HG03159 (cell line): Measurements from ENCODE around the gene ZDHHC21.
"Not testable (repeated sequence)": the region's sequence is repeated elsewhere in the genome, so short reads cannot be mapped to it uniquely, and the experiment has no call there.

ENCODE experiments used
- ATAC-seq: cut with Tn5 transposase; IDR thresholded peaks from one replicate; pipeline ENCODE4 v1.9.1; 2021; ENCODE audit warnings: mild to moderate bottlenecking, moderate library complexity; ENCODE audit not compliant: unreplicated experiment

The ZDHHC21 gene

DNA sequence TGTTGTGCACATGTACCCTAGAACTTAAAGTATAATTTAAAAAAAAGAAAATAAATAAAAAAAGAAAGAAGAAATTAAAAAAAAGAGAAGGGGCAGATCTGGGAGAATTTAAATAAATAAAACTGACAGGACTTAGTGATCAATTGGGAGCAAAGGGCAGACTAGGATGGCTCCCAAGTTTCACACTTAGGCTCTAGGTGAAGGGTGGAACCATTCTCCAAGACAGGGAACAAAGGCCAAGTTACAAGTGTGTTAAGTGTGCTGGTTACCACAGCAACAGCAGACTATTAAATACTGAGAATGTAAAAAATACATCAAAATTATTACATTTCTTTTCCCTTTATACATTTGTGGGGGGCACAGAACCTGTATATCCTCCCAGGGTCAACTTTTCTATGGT lies 7.1 kb downstream of the ZDHHC21 start:
- ATAC-seq: no peak

DNA sequence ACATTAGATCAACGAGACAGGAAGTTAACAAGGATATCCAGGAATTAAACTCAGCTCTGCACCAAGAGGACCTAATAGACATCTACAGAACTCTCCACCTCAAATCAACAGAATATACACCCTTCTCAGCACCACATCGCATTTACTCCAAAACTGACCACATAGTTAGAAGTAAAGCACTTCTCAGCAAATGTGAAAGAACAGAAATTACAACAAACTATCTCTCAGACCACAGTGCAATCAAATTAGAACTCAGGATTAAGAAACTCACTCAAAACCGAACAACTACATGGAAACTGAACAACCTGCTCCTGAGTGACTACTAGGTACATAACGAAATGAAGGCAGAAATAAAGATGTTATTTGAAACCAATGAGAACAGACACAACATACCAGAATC lies 10.6 kb downstream of the ZDHHC21 start:
- ATAC-seq: not testable (repeated sequence)

DNA sequence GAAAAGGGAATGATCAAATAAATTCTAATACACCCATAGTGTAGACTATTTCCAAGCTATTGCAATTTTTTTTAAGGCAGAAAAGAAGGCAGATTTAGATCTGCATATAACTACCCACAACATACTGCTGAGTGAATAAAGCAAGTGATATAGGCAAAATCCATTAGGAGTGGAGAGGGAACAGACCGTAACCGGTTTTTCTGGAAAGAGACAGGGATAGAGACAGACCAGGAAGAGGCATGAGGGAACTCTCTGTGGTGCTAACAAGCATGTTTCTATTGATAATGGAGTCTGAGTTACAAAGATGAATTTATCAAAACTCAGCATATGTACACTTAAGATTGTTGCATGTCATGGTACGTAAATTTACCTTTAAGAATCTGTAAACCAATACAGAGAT lies 14.5 kb downstream of the ZDHHC21 start:
- no peak for ATAC-seq

DNA sequence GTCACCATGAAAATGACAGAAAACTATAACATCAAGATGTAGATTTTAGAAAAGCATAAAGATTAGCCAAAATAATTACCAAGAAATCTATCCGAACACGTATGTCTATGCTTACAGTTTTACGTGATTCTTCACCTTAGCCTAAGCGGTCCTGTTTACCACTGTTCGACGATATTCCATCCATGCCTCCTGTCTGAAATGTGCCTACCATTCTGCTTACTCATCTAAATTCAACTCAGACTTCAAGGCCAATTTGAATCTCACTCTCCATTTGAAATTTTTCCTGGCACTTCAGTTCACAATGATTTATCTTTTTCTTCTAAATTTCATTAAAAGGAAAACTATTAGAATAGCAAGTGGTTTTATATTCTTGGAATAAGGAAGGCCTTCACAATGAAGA lies 15.4 kb downstream of the ZDHHC21 start:
- ATAC-seq: no peak

DNA sequence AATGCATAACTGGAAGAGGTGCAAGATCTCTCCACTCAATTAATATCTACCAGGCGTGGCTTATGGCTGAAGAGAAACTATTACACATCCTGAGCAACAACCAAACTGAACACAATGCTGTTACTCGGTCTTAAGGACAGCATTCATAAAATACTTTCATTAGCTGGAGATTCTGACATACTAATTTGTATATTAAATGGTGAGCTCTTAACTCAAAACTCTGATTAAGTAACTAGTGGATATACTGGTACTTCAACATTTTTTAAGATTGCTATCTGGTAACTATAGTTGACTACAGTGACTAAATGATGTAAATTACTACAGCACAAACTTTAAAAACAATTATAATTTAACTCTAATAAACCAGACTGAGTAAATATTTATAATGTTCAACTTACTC lies 15.8 kb downstream of the ZDHHC21 start:
- ATAC-seq: no peak

DNA sequence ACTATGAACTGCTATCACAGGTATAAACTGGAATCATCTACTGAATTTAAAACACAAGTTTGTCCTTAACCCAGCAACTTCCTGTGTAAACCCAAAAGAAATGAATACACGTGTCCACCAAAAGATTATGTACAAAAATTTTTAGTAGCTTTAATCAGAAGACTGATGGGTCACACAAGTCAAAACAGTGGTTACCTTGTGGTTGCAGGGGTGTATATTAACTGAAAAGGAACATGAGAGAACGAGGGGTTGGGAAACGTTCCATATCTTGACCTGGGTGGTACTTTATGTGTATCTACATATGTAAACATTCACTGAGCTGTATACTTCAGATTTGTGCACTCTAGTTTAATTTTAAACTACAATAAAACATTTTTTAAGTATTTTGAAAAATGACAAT lies 18.6 kb downstream of the ZDHHC21 start:
- ATAC-seq: no peak

DNA sequence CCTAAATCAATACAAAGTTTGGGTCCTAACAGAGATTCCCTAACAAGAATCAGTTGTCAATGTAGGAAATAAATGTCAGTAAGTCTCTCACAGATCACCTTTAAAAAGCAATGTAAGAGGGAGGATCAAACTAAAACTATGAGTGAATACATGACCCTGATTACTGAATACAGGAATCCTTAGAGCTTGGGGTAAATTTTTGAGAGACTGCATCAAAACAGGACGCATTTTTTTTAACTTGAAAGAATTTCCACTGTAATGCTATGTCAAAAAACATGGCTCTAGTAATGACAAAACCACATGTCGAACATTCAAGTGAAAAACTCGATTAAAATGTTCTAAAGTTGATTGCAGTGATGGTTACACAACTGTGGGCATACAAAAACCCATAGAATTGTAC lies 21.9 kb downstream of the ZDHHC21 start:
- no peak for ATAC-seq

DNA sequence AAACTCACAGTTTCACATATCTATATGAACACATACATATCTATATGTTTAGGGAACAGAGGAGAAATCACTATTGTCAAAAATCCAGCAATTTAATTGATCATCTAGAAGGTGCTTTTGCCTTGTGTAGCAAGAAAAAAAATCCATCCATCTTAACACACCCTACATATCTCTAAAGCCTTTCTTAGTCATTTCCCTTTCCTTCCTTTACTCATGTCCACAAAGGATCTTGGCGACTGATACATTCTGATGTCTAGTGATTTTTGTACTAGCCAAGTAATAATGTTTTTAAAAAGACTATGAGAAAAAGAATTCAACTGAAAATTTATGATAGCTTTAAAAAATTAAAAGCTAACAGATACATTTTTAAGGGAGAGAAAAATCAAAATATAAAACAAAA lies 22.5 kb downstream of the ZDHHC21 start:
- no peak for ATAC-seq

DNA sequence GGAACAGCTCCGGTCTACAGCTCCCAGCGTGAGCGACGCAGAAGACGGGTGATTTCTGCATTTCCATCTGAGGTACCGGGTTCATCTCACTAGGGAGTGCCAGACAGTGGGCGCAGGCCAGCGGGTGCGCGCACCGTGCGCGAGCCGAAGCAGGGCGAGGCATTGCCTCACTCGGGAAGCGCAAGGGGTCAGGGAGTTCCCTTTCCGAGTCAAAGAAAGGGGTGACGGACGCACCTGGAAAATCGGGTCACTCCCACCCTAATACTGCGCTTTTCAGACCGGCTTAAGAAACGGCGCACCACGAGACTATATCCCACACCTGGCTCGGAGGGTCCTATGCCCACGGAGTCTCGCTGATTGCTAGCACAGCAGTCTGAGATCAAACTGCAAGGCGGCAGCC lies 29.2 kb downstream of the ZDHHC21 start:
- ATAC-seq: not testable (repeated sequence)

DNA sequence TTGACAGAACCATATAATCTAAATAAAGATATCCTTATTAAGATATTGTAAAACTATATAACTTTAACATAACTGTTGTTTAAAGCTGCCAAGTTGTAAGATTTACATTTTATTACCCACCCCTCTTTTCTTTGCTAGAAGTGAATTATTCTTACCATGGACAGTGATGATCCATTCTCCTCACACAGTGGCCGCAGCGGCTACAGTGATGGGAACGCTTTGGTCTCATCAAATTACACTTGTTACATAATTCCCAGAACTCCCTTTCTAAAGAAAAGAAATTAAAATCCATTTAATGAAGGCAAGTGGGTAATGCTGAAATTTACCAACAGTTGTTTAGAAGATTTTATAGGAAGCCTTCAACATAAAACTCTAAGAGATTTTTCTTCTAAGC lies 31.2 kb downstream of the ZDHHC21 start:
- no peak for ATAC-seq

DNA sequence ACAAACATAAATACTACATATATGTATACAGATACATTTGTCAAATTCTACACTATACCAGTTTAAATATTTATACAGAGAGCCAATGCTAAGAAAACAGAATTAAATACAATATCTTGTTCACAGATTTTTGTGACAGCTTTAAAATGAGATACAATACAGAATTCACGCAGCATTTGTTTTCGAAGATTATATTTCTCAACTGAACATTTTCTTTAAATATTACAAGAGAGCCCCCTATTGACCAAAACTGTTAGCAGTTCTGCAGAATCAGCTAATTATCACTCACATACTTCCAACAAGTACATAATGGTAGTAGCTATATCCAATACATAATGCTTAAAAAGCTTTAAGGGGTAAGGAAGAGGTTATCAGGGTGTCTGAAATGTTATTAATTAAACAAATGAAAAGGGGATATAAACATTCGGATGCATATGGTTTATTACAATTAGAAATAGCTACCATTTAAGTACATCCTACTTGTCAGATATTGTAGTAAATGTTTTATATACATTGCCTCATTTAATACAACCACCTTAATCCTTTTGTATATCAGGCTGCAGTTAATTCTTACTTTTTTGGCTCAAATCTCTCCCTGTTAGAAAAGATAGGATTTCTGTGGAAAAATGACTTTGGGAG lies 31.7 kb downstream of the ZDHHC21 start:
- no peak for ATAC-seq

DNA sequence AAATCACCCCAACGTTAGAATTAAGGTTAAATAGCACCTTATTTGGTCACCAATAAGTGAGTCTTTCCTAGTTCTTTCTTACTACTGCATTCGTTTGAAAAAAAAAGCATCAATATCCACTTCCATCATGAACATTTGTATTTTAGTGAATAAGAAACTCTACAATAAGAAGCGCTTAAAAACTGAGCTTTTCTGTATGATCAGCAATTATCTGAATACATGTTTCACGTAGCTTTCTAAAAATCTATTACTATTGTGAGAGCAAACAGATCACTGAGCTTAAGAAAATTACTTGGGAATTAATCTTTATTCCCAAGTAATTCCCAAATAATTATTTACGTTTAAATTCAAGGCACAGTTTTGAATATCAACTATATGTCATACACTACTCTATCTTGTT lies 32.5 kb downstream of the ZDHHC21 start:
- no peak for ATAC-seq

DNA sequence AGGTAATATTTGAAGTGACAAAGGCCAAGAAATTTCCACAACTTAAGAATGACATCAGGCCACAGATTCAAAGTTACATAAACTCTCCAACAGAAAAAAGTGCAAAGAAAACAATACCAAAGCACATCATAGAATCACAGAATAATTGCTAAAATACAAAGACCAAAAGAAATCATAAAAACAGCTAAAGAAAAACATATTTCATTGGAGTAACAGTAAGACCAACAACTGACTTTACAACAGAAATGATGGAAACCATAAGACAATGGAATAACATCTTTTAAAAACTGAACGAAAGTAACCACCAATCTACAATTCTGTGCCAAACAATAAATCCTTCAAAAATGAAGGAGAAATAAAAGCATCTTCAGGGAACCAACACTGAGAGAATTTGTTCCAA lies 38.3 kb downstream of the ZDHHC21 start:
- ATAC-seq: no peak

DNA sequence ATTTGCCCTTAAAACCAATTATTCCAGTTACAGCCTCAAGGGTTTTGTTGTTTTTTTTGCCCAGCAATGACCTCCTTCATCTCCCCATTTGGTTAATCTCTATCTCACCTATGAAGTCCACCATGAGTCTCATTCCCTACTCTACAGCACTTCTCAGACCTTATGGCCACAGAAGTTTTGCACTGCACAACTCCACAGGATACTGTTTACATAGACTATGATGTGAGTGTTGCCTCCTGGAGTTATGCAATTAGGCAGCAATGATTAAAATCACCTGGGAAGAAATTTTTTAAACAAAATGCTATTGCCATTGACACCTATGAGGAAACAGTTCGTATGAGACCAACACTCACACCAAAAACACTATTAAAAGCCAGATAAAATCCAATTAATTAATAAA lies 39.7 kb downstream of the ZDHHC21 start:
- no peak for ATAC-seq

DNA sequence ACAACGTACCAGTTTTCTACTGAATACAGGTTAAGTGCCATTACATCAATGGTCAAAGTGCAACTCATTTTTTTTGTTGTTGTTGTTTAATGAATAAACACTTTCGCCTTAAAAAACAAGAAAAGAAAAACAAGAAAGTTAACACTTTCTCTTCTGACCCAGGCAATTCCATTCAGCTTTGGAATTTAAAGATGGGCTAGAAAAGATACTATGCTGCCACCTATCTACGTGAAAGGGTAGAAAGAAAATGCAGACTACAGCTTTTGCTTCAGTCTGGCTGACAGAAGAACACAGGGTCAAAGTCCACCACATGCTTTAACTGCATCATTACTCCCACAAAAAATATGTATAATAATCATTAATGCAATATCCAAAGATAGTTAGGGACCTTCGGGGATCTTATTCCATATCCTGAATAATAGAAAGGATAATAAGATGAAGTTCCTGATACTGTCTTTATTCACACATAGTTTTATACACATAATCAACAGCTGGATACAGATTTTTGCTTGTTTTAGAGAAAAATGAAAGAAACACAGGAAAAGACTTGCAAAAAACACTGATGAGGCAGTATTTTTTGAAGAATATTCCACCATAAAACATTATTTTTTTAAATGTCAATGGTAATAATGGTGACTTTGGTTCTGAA lies 40.4 kb downstream of the ZDHHC21 start:
- ATAC-seq: no peak

DNA sequence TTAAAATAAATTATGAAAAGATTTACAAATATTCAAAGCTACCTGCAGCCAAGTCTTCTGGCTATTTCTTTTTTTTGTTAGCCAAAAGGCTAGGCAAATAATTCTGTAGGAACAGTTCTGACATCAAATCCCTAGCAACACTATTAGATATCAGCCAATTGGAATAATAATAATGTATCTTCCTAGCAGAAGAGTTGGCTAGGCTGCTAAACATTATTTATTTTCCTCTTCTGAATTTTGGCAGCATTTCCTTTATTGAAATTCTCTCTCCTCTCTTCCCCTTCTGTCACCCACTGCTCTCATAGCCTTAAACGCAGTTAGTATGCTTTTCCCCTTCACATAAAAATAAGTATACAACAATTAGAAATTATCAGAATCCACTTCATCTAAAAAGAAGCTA lies 42.6 kb downstream of the ZDHHC21 start:
- no peak for ATAC-seq

DNA sequence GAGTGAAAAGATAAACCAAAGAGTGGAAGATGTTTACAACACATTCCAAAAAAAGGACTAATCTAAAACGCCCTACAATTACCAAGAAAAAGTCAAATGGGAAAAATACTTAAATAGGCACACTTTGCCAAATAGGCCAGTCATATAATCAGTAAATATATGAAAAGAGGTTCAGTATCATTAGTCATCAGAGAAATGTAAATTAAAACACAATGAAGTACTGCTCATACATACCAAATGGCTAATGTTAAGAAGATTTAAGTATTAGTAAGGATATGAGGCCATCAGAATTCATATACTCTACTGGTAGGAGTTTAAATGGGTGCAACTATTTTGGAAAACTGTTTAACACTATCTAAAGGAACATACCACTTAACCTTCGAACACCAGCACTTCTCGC lies 47.6 kb downstream of the ZDHHC21 start:
- ATAC-seq: no peak

DNA sequence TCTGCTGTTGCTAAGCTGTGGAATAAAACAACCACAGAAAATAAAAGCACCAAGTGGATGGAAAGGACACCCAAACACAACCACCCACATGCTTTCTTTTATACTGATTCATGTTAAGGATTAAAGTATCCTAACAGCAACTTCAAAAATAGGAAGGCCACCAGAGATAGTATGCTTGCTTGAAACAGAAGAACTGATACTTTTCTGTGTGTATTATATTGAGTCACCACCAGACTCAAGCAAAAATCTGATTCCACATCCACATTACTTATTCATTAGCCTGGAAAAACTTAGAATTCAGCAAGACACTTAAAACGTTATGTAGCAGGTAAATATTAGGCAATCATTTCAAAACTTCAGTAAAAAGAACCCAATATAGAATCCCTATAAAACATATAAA lies 52.3 kb downstream of the ZDHHC21 start:
- ATAC-seq: no peak

DNA sequence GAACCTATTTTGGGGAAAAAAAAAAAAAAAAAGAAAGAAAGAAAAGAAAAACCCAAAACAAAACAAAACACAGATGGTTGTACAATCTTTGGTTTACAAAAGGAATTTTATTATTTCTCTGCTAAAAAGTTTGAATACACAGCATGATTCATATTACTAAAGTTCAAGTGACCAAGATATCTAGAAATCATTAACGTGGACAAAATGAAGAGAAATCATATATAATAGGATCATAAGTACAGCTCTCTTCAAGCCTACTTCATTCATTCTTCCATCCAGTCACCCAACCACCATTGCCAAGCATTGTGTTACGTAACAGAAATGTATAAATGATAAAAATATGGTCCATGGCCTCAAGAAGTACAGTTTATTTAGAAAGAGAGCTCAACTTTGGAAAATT lies 52.9 kb downstream of the ZDHHC21 start:
- no peak for ATAC-seq

DNA sequence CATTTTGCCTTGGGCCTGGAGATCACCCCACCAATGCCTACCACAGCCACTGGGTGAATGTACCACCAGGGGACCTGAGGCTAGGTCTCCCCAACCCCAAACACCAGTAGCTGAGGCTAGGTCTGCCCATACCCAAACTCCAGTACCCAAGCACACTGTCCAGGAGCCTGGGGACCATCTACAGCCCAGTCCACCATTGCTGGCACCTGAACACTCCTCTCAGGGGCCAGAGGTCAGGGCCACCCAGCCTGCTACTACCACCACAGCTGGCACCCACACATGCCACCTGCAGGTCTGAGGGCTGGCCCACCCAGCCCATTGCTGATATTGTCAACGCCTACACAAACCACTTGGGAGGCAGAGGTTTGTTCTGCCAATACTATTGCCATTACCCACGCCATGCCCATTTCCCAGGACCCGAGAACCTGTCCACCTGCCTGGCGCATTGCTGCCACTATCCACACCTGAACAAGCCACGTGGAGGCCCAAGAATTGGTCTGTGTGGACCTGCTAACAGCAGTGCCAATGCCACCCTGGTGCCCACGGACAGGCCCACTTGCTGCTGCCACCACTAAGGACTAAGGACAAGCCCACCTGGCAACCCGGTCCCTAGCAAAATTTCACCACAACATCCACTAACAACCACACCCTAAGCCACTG lies 59.2 kb downstream of the ZDHHC21 start:
- ATAC-seq: no peak

DNA sequence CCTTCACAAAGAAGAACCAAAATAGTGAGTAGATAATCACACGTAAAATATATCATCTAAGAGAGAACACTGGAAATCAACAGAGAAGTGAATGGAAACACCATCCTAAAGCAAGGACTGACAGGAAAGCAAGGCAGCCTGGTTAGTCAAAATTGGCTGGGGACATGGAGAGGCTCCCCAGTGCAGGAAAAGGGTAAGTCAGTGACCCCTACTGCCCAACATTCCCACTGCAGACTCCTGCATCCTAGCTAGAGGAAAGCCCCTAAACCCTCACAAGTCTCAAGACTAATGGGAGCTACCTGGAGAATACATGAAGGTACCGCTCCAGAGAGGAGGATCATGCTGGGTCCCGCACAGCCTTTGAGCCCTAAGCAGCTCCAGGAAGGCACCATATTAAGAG lies 60.1 kb downstream of the ZDHHC21 start:
- no peak for ATAC-seq

DNA sequence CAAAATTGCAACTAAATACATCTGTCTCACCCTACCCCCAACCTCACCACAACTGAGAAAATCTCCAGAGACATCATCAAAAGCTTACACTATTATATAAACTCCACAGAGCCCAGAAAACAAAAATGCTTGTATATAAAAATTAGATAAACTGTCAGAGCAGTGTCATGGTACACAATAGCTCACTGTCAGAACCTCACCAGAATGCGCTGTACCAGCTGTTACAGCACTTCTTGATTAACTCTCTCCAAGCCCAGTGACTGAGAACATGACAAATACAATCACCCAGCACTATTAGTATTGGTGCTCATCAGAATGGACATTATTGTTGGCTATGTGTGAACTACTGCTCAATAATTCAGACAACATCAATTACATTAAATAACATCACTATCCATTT lies 65.7 kb downstream of the ZDHHC21 start:
- no peak for ATAC-seq
